H9 (cell line): ENCODE data around the gene CATSPERB. TPM values are rescaled to one million over a fixed set of nuclear protein-coding genes. Genes with fewer than 3 reads are reported as not detected.

Source experiments
- DNase-seq: peaks from one replicate; pipeline ENCODE4 v3.0.0-alpha.2; 2017
- H2AFZ ChIP-seq: one replicate; pipeline ENCODE4 v1.6.1; 2013; ENCODE audit warnings: mild to moderate bottlenecking, low read length, control low read depth, moderate library complexity
- H2AK5ac ChIP-seq: 2 replicates; pipeline ENCODE4 v1.6.1; 2013; ENCODE audit warnings: low read length, control low read depth, mixed read lengths; ENCODE audit not compliant: insufficient read length
- H2BK120ac ChIP-seq: one replicate; pipeline ENCODE4 v1.6.1; 2013; ENCODE audit warnings: low read depth, mild to moderate bottlenecking, low read length, control low read depth, inconsistent platforms; ENCODE audit not compliant: poor library complexity, severe bottlenecking
- H2BK12ac ChIP-seq: 2 replicates; pipeline ENCODE4 v1.6.1; 2013; ENCODE audit warnings: low read length, control low read depth, mixed read lengths, low read depth; ENCODE audit not compliant: insufficient read length
- H2BK15ac ChIP-seq: 2 replicates; pipeline ENCODE4 v1.6.1; 2013; ENCODE audit warnings: low read depth, low read length, control low read depth
- H2BK20ac ChIP-seq: one replicate; pipeline ENCODE4 v1.6.1; 2013; ENCODE audit warnings: low read depth, mild to moderate bottlenecking, low read length, control low read depth, inconsistent platforms; ENCODE audit not compliant: poor library complexity, severe bottlenecking
- H2BK5ac ChIP-seq: 2 replicates; pipeline ENCODE4 v1.6.1; 2013; ENCODE audit warnings: low read length, control low read depth, mixed read lengths; ENCODE audit not compliant: insufficient read length
- H3K14ac ChIP-seq: 2 replicates; pipeline ENCODE4 v1.6.1; 2013; ENCODE audit warnings: low read length, control low read depth; ENCODE audit not compliant: insufficient read depth
- H3K18ac ChIP-seq: 2 replicates; pipeline ENCODE4 v1.6.1; 2013; ENCODE audit warnings: low read depth, mild to moderate bottlenecking, mixed read lengths, low read length, control low read depth; ENCODE audit not compliant: insufficient read length
- H3K23ac ChIP-seq: 2 replicates; pipeline ENCODE4 v1.6.1; 2013; ENCODE audit warnings: low read length, control low read depth, mixed read lengths, low read depth; ENCODE audit not compliant: insufficient read length
- H3K23me2 ChIP-seq: 2 replicates; pipeline ENCODE4 v1.6.1; 2013; ENCODE audit warnings: low read depth, mild to moderate bottlenecking, mixed read lengths, low read length, control low read depth; ENCODE audit not compliant: insufficient read length, poor library complexity, severe bottlenecking
- H3K27ac ChIP-seq: 2 replicates; pipeline ENCODE4 v1.5.1; 2013; ENCODE audit warnings: low read length, control low read depth, mixed read lengths, low read depth; ENCODE audit not compliant: insufficient read length
- H3K27me3 ChIP-seq: 2 replicates; pipeline ENCODE4 v1.6.1; 2013; ENCODE audit warnings: low read length, control low read depth, inconsistent platforms; ENCODE audit not compliant: insufficient read depth
- H3K4ac ChIP-seq: 2 replicates; pipeline ENCODE4 v1.6.1; 2013; ENCODE audit warnings: low read depth, mild to moderate bottlenecking, control low read depth, inconsistent platforms, low read length, moderate library complexity
- H3K4me1 ChIP-seq: 2 replicates; pipeline ENCODE4 v1.6.1; 2013; ENCODE audit warnings: low read length, control low read depth, inconsistent platforms; ENCODE audit not compliant: insufficient read depth
- H3K4me2 ChIP-seq: 2 replicates; pipeline ENCODE4 v1.6.1; 2013; ENCODE audit warnings: low read length, control low read depth, mixed read lengths; ENCODE audit not compliant: insufficient read length, insufficient read depth
- H3K56ac ChIP-seq: 2 replicates; pipeline ENCODE4 v1.6.1; 2013; ENCODE audit warnings: low read depth, mild to moderate bottlenecking, mixed read lengths, low read length, control low read depth; ENCODE audit not compliant: insufficient read length
- H3K79me1 ChIP-seq: 2 replicates; pipeline ENCODE4 v1.6.1; 2013; ENCODE audit warnings: low read depth, mild to moderate bottlenecking, moderate library complexity, low read length, control low read depth, inconsistent platforms; ENCODE audit not compliant: insufficient read depth, poor library complexity, severe bottlenecking
- H3K79me2 ChIP-seq: 2 replicates; pipeline ENCODE4 v1.6.1; 2013; ENCODE audit warnings: low read length, control low read depth, inconsistent platforms; ENCODE audit not compliant: insufficient read depth
- H3K9ac ChIP-seq: 2 replicates; pipeline ENCODE4 v1.6.1; 2013; ENCODE audit warnings: low read length, control low read depth, mixed read lengths; ENCODE audit not compliant: insufficient read length; ENCODE audit errors: extremely low read depth
- H3K9me3 ChIP-seq: one replicate; pipeline ENCODE4 v1.6.1; 2013; ENCODE audit warnings: low read depth, low read length, inconsistent platforms; ENCODE audit not compliant: control insufficient read depth
- H3T11ph ChIP-seq: one replicate; pipeline ENCODE4 v1.6.1; 2013; ENCODE audit warnings: mild to moderate bottlenecking, low read length, control low read depth, inconsistent platforms
- H4K20me1 ChIP-seq: one replicate; pipeline ENCODE4 v1.6.1; 2013; ENCODE audit not compliant: control insufficient read depth, insufficient read length, insufficient read depth
- H4K5ac ChIP-seq: 2 replicates; pipeline ENCODE4 v1.6.1; 2013; ENCODE audit warnings: low read depth, mild to moderate bottlenecking, mixed read lengths, low read length, control low read depth; ENCODE audit not compliant: insufficient read length
- H4K8ac ChIP-seq: replicated peaks from 2 replicates; pipeline ENCODE4 v1.6.1; 2013; ENCODE audit warnings: low read length, control low read depth, mixed read lengths, low read depth; ENCODE audit not compliant: insufficient read length
- H4K91ac ChIP-seq: 2 replicates; pipeline ENCODE4 v1.6.1; 2013; ENCODE audit warnings: low read depth, mild to moderate bottlenecking, moderate library complexity, mixed read lengths, low read length, control low read depth; ENCODE audit not compliant: insufficient read length
- H3K27ac Mint-ChIP-seq, 3 experiments: 2 replicates in 2 of 3; 3 replicates in 1 of 3; pipeline ENCODE4 v1.8.0; 2020 to 2021; ENCODE audit warnings: mixed read lengths in 3 of 3, mild to moderate bottlenecking in 1 of 3, moderate library complexity in 1 of 3
- H3K27me3 Mint-ChIP-seq: 2 replicates; pipeline ENCODE4 v1.8.0; 2021; ENCODE audit warnings: low read depth, mild to moderate bottlenecking, moderate library complexity, mixed read lengths
- H3K36me3 Mint-ChIP-seq, 3 experiments: 2 replicates in 2 of 3; 3 replicates in 1 of 3; pipeline ENCODE4 v1.8.0; 2020 to 2021; ENCODE audit warnings: low read depth in 3 of 3, mixed read lengths in 3 of 3; ENCODE audit not compliant: insufficient read depth in 1 of 3
- H3K4me1 Mint-ChIP-seq, 2 experiments: 2 replicates each; pipeline ENCODE4 v1.8.0; 2020; ENCODE audit warnings: mixed read lengths in 2 of 2
- H3K4me3 Mint-ChIP-seq, 2 experiments: 2 replicates in 1 of 2; 3 replicates in 1 of 2; pipeline ENCODE4 v1.8.0; 2020 to 2021; ENCODE audit warnings: mild to moderate bottlenecking in 2 of 2, mixed read lengths in 2 of 2, moderate library complexity in 1 of 2
- H3K9me3 Mint-ChIP-seq, 2 experiments: 2 replicates in 1 of 2; 3 replicates in 1 of 2; pipeline ENCODE4 v1.8.0; 2020; ENCODE audit warnings: mild to moderate bottlenecking in 2 of 2, mixed read lengths in 2 of 2, moderate library complexity in 1 of 2
- WGBS: extraction: QIAGEN DNeasy Blood & Tissue Kit; methylation state at CpG from one replicate; pipeline ENCODE4 v1.1.7; 2013; ENCODE audit warnings: missing lambda C conversion rate, low lambda C conversion rate, mixed read lengths; ENCODE audit not compliant: insufficient read length; ENCODE audit errors: extremely low coverage; 5-methylcytosine and 5-hydroxymethylcytosine counted together
- total RNA-seq: library from RNA; stranded (reverse); gene quantifications from 2 replicates; pipeline ENCODE4 v1.2.1, GENCODE V29; 2021
- TF ChIP-seq, protein P1 (sequence below): fragments of 200-600 bp; sonication (generic); conservative IDR thresholded peaks from 3 replicates; pipeline ENCODE4 v1.8.0; 2021; ENCODE audit warnings: antibody characterized with exemption, mild to moderate bottlenecking

Gene CATSPERB
- total RNA-seq, 1 experiment from 2014 or later: 0.48 TPM

DNA sequence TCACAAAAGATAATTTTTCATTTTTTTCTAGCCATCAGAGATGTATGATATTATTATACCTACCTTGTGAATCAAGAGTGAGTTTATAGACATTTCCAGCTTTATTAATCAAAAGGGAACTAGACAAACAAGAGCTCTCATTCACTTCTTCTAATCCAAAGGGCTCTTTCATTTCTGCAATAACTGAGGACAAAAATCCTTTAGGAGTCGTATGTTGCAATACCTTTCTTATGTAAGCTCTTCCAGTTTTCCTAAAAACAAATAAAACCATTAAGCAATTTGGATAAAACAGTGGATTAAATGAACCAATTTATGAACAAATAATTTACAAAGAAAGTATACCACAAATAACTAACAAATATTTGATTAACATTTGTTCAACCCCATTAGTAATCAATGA lies 107.1 kb downstream of the CATSPERB start:
- Mint-ChIP-seq H3K4me3 (no peak overlapping the region), H3K4me1 (no peaks in the 10 kb centered on the region), H3K36me3 (no peaks in the 10 kb centered on the region), H3K27me3 (no peaks in the 10 kb centered on the region; the same call in 1 of the 2 replicates), H3K9me3 (peaks cover 0 to 2% of the 10 kb centered on the region in 2 experiments; a peak in 2 of 5 replicates), H3K27ac (no peak overlapping the region)
- Histone ChIP-seq H3T11ph (no peak overlapping the region), H2AFZ (no peak overlapping the region), H4K5ac (no peak overlapping the region), H2BK5ac (no peak overlapping the region), H3K23me2 (no peaks in the 10 kb centered on the region), H3K23ac (no peak overlapping the region), H3K79me1 (no peaks in the 10 kb centered on the region), H4K8ac (no peak overlapping the region), H3K18ac (no peak overlapping the region), H3K27me3 (no peaks in the 10 kb centered on the region), H2BK20ac (no peak overlapping the region), H3K9me3 (no peaks in the 10 kb centered on the region), H3K4me1 (no peaks in the 10 kb centered on the region), H3K14ac (no peak overlapping the region), H3K79me2 (no peaks in the 10 kb centered on the region), H2BK15ac (no peak overlapping the region), H3K4me2 (no peak overlapping the region), H4K20me1 (no peaks in the 10 kb centered on the region), H3K27ac (no peak overlapping the region), H2BK12ac (no peak overlapping the region), H4K91ac (no peak overlapping the region), H3K9ac (no peak overlapping the region), H3K56ac (no peak overlapping the region), H2BK120ac (no peak overlapping the region), H3K4ac (no peak overlapping the region), H2AK5ac (no peak overlapping the region)
- WGBS: no CpG with 5 or more reads among the region's 1 CpG
- TF ChIP-seq, protein P1, sequence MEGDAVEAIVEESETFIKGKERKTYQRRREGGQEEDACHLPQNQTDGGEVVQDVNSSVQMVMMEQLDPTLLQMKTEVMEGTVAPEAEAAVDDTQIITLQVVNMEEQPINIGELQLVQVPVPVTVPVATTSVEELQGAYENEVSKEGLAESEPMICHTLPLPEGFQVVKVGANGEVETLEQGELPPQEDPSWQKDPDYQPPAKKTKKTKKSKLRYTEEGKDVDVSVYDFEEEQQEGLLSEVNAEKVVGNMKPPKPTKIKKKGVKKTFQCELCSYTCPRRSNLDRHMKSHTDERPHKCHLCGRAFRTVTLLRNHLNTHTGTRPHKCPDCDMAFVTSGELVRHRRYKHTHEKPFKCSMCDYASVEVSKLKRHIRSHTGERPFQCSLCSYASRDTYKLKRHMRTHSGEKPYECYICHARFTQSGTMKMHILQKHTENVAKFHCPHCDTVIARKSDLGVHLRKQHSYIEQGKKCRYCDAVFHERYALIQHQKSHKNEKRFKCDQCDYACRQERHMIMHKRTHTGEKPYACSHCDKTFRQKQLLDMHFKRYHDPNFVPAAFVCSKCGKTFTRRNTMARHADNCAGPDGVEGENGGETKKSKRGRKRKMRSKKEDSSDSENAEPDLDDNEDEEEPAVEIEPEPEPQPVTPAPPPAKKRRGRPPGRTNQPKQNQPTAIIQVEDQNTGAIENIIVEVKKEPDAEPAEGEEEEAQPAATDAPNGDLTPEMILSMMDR: no peak
- DNase-seq: no peak
